GM12892 (cell line): ENCODE data around the gene THEM4.

ENCODE experiments used
- POLR2A ChIP-seq: IDR thresholded peaks from 2 replicates; pipeline ENCODE4 v1.6.1; 2011; ENCODE audit warnings: low read depth, low read length, control low read depth
- POLR2AphosphoS5 ChIP-seq: IDR thresholded peaks from 2 replicates; pipeline ENCODE4 v1.6.1; 2011; ENCODE audit warnings: low read depth, low read length, control low read depth

GRCh38 chr1:151892190-151892589 is 17.1 kb downstream of the THEM4 start:
- TF ChIP-seq POLR2AphosphoS5 (no peak), POLR2A (no peak)
